Keratinocyte (primary cell): ENCODE results near the gene PTPRT. TPM values are rescaled to one million over a fixed set of nuclear protein-coding genes. Genes with fewer than 3 reads are reported as not detected.

Experiments used
- DNase-seq: peaks from one replicate; pipeline ENCODE4 v3.0.0-alpha.2; 2011; ENCODE audit warnings: low read depth, missing footprints, low spot score
- FAIRE-seq: peaks from 2 replicates; lab custom pipeline; 2011; peaks lifted over from hg19 to GRCh38; lab: Jason Lieb, UNC
- H2AFZ ChIP-seq: 2 replicates; pipeline ENCODE4 v1.6.0; 2012; ENCODE audit warnings: low read length, control low read depth, inconsistent platforms; ENCODE audit not compliant: control insufficient read depth
- H3K27ac ChIP-seq: 2 replicates; pipeline ENCODE4 v1.5.1; 2011; ENCODE audit warnings: low read length; ENCODE audit not compliant: control insufficient read depth, insufficient read depth
- H3K27me3 ChIP-seq: 3 replicates; pipeline ENCODE4 v1.6.0; 2011; ENCODE audit warnings: low read length; ENCODE audit not compliant: control insufficient read depth, insufficient read depth; ENCODE audit errors: extremely low read depth
- H3K36me3 ChIP-seq, 2 experiments: 2 replicates in 1 of 2; 3 replicates in 1 of 2; pipeline ENCODE4 v1.5.1; 2011; ENCODE audit warnings: low read length in 2 of 2, mild to moderate bottlenecking in 1 of 2; ENCODE audit not compliant: control insufficient read depth in 2 of 2, insufficient read depth in 2 of 2; ENCODE audit errors: extremely low read depth in 1 of 2
- H3K4me1 ChIP-seq: 3 replicates; pipeline ENCODE4 v1.5.1; 2011; ENCODE audit warnings: low read length; ENCODE audit not compliant: control insufficient read depth, insufficient read depth; ENCODE audit errors: extremely low read depth
- H3K4me2 ChIP-seq: 3 replicates; pipeline ENCODE4 v1.6.0; 2011; ENCODE audit warnings: low read depth, low read length; ENCODE audit not compliant: control insufficient read depth, insufficient read depth; ENCODE audit errors: extremely low read depth
- H3K4me3 ChIP-seq, 3 experiments: fragments of 200-600 bp in 1 of 3; sonication (generic) in 1 of 3; 2 replicates in 2 of 3; 3 replicates in 1 of 3; pipeline ENCODE4 v1.5.1; 2011 to 2016; ENCODE audit warnings: low read length in 3 of 3, mild to moderate bottlenecking in 3 of 3, control low read depth in 2 of 3, inconsistent platforms in 1 of 3, low read depth in 1 of 3, mixed read lengths in 1 of 3, mixed run types in 1 of 3, moderate library complexity in 1 of 3; ENCODE audit not compliant: control insufficient read depth in 2 of 3, insufficient read depth in 2 of 3; ENCODE audit errors: extremely low read depth in 1 of 3
- H3K79me2 ChIP-seq: 2 replicates; pipeline ENCODE4 v1.6.0; 2012; ENCODE audit warnings: low read length; ENCODE audit not compliant: control insufficient read depth, insufficient read depth
- H3K9ac ChIP-seq: 3 replicates; pipeline ENCODE4 v1.6.0; 2011; ENCODE audit warnings: low read length; ENCODE audit not compliant: control insufficient read depth, insufficient read depth; ENCODE audit errors: extremely low read depth
- H3K9me1 ChIP-seq: 3 replicates; pipeline ENCODE4 v1.6.0; 2011; ENCODE audit warnings: low read length; ENCODE audit not compliant: control insufficient read depth, insufficient read depth; ENCODE audit errors: extremely low read depth
- H3K9me3 ChIP-seq: 2 replicates; pipeline ENCODE4 v1.5.1; 2012; ENCODE audit warnings: low read depth, low read length; ENCODE audit not compliant: control insufficient read depth
- H4K20me1 ChIP-seq: 3 replicates; pipeline ENCODE4 v1.6.0; 2011; ENCODE audit warnings: low read length; ENCODE audit not compliant: control insufficient read depth, insufficient read depth; ENCODE audit errors: extremely low read depth
- EZH2 ChIP-seq: IDR thresholded peaks from one replicate; pipeline ENCODE4 v1.6.1; 2012; ENCODE audit warnings: inconsistent platforms, mild to moderate bottlenecking, low read length, moderate library complexity
- dilution Hi-C: fragments of 300-500 bp; cut with MboI; formaldehyde crosslinking; loops from one replicate; pipeline ENCODE4 v1.7.0; 2020; ENCODE audit warnings: low sequenced_read_pairs; ENCODE audit not compliant: extremely low pct_ligation_motif_present
- polyA plus RNA-seq, 5 experiments: library from polyadenylated mRNA; depleted of rRNA in 3 of 5; stranded (reverse) in 3 of 5; stranded (forward) in 1 of 5; unstranded in 1 of 5; fragments of >200 nt; gene quantifications; 1 replicate in 1 of 5; 2 replicates in 3 of 5; 3 replicates in 1 of 5; pipeline versions ENCODE4 v1.2.1 to v1.2.3, GENCODE V29; 2011 to 2012; ENCODE audit warnings: missing spikeins in 2 of 5, low read depth in 1 of 5, low replicate concordance in 1 of 5
- TF ChIP-seq, protein P1 (sequence below), 3 experiments: IDR thresholded peaks in 1 of 3; conservative IDR thresholded peaks in 1 of 3; optimal IDR thresholded peaks in 1 of 3; 2 replicates in 2 of 3; 3 replicates in 1 of 3; pipeline versions ENCODE3 to v1.5.1; 2011; ENCODE audit warnings: low read length in 3 of 3, mild to moderate bottlenecking in 3 of 3, moderate library complexity in 2 of 3, control low read depth in 1 of 3, inconsistent platforms in 1 of 3; ENCODE audit not compliant: insufficient read depth in 2 of 3; ENCODE audit errors: extremely low read depth in 1 of 3

PTPRT gene
- polyA plus RNA-seq, 1 donor (not counting 4 experiments of a cell fraction or from before 2014, with no cell fraction given), result not detected

DNA sequence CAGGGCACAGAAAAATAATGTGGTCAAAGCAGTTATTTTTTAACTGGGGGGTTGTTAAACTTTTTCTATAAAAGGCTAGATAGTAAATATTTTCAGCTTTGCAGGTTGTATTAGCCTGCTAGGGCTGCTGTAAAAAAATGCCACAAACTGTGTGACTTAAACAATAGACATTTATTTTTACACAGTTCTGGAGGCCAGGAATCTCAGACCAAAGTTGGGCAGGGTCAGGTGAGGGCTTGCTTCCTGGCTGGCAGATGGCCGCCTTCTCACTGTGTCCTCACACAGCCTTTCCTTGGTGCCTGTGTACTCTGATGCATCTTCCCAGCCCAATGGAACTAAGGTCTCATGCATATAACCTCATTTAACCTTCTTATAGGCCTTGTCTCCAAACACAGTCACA, 294.7 kb downstream of the PTPRT start:
- H3K27ac ChIP-seq, result no peak overlapping the region
- no peak overlapping the region for H2AFZ ChIP-seq
- H3K36me3 ChIP-seq, result no peaks in the 10 kb centered on the region
- H3K4me3 ChIP-seq, result no peak overlapping the region
- FAIRE-seq (no peak), DNase-seq (no peak)
- no peaks in the 10 kb centered on the region for H3K27me3 ChIP-seq
- no peaks in the 10 kb centered on the region for H3K4me1 ChIP-seq
- H4K20me1 ChIP-seq, result no peaks in the 10 kb centered on the region
- dilution Hi-C loops, result no loop called here
- H3K9ac ChIP-seq, result no peak overlapping the region
- H3K9me1 ChIP-seq, result no peaks in the 10 kb centered on the region
- no peaks in the 10 kb centered on the region for H3K9me3 ChIP-seq
- no peak overlapping the region for H3K4me2 ChIP-seq
- TF ChIP-seq EZH2, result no peak
- TF ChIP-seq, protein P1, sequence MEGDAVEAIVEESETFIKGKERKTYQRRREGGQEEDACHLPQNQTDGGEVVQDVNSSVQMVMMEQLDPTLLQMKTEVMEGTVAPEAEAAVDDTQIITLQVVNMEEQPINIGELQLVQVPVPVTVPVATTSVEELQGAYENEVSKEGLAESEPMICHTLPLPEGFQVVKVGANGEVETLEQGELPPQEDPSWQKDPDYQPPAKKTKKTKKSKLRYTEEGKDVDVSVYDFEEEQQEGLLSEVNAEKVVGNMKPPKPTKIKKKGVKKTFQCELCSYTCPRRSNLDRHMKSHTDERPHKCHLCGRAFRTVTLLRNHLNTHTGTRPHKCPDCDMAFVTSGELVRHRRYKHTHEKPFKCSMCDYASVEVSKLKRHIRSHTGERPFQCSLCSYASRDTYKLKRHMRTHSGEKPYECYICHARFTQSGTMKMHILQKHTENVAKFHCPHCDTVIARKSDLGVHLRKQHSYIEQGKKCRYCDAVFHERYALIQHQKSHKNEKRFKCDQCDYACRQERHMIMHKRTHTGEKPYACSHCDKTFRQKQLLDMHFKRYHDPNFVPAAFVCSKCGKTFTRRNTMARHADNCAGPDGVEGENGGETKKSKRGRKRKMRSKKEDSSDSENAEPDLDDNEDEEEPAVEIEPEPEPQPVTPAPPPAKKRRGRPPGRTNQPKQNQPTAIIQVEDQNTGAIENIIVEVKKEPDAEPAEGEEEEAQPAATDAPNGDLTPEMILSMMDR (optimal IDR thresholded peaks at IDR 0.05 in 1 of 3, IDR thresholded peaks at IDR 0.05 in 1 of 3, conservative IDR thresholded peaks at IDR 0.05 in 1 of 3; ENCODE audit: extremely low read depth in 1 of 3, insufficient read depth in 2 of 3, low read length in 3 of 3), result no peak
- H3K79me2 ChIP-seq, result no peaks in the 10 kb centered on the region

DNA sequence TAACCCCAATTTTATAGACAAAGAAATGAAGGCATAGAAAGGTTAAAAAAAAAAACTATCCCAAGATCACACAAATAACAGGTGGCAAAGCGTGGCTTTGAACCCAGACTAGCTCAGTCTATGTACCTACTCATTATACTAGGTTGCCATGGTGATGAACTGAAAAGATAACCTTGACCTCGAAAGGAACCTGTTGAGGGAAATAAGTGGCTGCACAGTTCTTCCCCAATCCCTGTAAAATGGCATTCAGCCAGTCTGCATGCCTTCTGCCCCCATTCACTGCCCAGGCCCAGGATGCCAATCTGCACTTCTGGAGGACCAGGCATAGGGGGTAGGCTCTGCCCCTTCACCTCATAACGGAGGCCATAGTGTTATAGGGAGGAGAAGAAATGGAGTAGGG, 295.2 kb downstream of the PTPRT start:
- no peak for TF ChIP-seq EZH2
- TF ChIP-seq, protein P1 (optimal IDR thresholded peaks at IDR 0.05 in 1 of 3, IDR thresholded peaks at IDR 0.05 in 1 of 3, conservative IDR thresholded peaks at IDR 0.05 in 1 of 3; ENCODE audit: extremely low read depth in 1 of 3, insufficient read depth in 2 of 3, low read length in 3 of 3), result no peak

More for the DNA sequence above, 295.2 kb downstream of the PTPRT start:
- FAIRE-seq (no peak), DNase-seq (no peak)
- H3K79me2 ChIP-seq, result no peaks in the 10 kb centered on the region
- no peak overlapping the region for H3K9ac ChIP-seq
- no peaks in the 10 kb centered on the region for H3K27me3 ChIP-seq
- H3K4me3 ChIP-seq, result no peak overlapping the region
- H3K36me3 ChIP-seq, result no peaks in the 10 kb centered on the region
- H3K4me2 ChIP-seq, result no peak overlapping the region
- no peaks in the 10 kb centered on the region for H3K9me3 ChIP-seq
- H2AFZ ChIP-seq, result no peak overlapping the region
- no peaks in the 10 kb centered on the region for H4K20me1 ChIP-seq
- H3K9me1 ChIP-seq, result no peaks in the 10 kb centered on the region
- dilution Hi-C loops, result no loop called here
- H3K4me1 ChIP-seq, result no peaks in the 10 kb centered on the region
- no peak overlapping the region for H3K27ac ChIP-seq
